Colonic mucosa (tissue), 4 donors: ENCODE measurements around the gene PACSIN2. TPM values are rescaled to one million over a fixed set of nuclear protein-coding genes. Genes with fewer than 3 reads are reported as not detected.
"Not testable (repeated sequence)": the region's sequence is repeated elsewhere in the genome, so short reads cannot be mapped to it uniquely, and the experiment has no call there.

Source experiments
- DNase-seq: peaks from one replicate; pipeline ENCODE4 v3.0.0-alpha.2; 2020
- H3K27ac ChIP-seq: fragments of 200-600 bp; one replicate; pipeline ENCODE4 v1.8.0; 2021
- H3K27me3 ChIP-seq: fragments of 200-600 bp; one replicate; pipeline ENCODE4 v1.8.0; 2021
- H3K36me3 ChIP-seq: fragments of 200-600 bp; one replicate; pipeline ENCODE4 v1.8.0; 2021
- H3K4me1 ChIP-seq: fragments of 200-600 bp; one replicate; pipeline ENCODE4 v1.8.0; 2021; ENCODE audit warnings: mild to moderate bottlenecking
- H3K4me3 ChIP-seq: fragments of 200-600 bp; one replicate; pipeline ENCODE4 v1.8.0; 2021
- H3K9ac ChIP-seq, 2 donors: one replicate each; pipeline ENCODE4 v1.7.0; 2013; ENCODE audit warnings: control low read depth in 2 of 2, low read depth in 2 of 2, low read length in 2 of 2
- H3K9me3 ChIP-seq: fragments of 200-600 bp; one replicate; pipeline ENCODE4 v1.8.0; 2021
- intact Hi-C: fragments of 100-400 bp; cut with DNase I; formaldehyde crosslinking; loops from one replicate; pipeline ENCODE4 v1.14.1; 2022
- total RNA-seq, 2 donors: library from RNA; stranded (reverse); fragmentation: NEBNext Ultra II Directional in 1 of 2; extraction: Animal tissue kit (Norgen Biotek cat#: 25700) in 1 of 2; gene quantifications; one replicate each; pipeline ENCODE4 v1.2.1, GENCODE V29; 2021
- TF ChIP-seq, protein P1 (sequence below): fragments of 200-600 bp; IDR thresholded peaks from one replicate; pipeline ENCODE4 v1.8.0; 2022; ENCODE audit warnings: antibody characterized with exemption, mild to moderate bottlenecking
- donor health status: healthy.
- donor health status: DM: no; HTN: no; CAD: no.
- donor health status: DM: no; HTN: no; CAD: no.

The PACSIN2 gene
- total RNA-seq, 2 donors from 2014 or later, result 143 to 160 TPM

DNA sequence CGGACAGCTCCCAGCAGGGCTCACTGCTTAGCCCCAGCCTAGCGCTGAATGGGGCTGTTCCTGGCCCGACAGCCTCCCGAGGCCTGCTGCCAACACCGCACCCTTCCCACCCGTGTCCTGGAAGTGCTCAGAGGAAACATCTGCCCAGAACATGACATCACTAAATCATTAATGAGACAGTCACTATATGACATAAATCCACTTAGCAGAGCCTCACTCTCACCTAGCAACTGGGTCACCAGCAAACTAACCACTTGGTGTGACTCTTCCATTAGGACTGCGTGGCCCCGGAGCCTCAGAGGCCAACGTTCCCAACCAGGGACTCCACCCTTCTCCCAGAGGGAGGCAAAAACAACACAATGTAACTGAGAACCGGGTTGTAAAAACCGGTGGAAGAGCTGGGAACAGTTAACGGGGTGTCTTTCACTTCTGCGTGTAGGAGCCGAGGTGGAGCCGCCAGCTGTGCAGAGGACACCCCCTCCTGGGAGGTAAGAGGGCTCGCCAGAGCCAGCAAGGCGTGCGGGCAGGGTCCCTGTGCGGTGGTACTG is 21.4 kb upstream of the PACSIN2 start:
- TF ChIP-seq, protein P1, sequence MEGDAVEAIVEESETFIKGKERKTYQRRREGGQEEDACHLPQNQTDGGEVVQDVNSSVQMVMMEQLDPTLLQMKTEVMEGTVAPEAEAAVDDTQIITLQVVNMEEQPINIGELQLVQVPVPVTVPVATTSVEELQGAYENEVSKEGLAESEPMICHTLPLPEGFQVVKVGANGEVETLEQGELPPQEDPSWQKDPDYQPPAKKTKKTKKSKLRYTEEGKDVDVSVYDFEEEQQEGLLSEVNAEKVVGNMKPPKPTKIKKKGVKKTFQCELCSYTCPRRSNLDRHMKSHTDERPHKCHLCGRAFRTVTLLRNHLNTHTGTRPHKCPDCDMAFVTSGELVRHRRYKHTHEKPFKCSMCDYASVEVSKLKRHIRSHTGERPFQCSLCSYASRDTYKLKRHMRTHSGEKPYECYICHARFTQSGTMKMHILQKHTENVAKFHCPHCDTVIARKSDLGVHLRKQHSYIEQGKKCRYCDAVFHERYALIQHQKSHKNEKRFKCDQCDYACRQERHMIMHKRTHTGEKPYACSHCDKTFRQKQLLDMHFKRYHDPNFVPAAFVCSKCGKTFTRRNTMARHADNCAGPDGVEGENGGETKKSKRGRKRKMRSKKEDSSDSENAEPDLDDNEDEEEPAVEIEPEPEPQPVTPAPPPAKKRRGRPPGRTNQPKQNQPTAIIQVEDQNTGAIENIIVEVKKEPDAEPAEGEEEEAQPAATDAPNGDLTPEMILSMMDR, result no peak
- no peak overlapping the region for H3K9ac ChIP-seq
- H3K4me1 ChIP-seq, result no peaks in the 10 kb centered on the region
- H3K27me3 ChIP-seq, result no peaks in the 10 kb centered on the region
- intact Hi-C loops, result no loop called here
- peak; percentile 29 for DNase-seq
- no peak overlapping the region for H3K27ac ChIP-seq
- no peaks in the 10 kb centered on the region for H3K9me3 ChIP-seq
- no peaks in the 10 kb centered on the region for H3K36me3 ChIP-seq
- no peak overlapping the region for H3K4me3 ChIP-seq

DNA sequence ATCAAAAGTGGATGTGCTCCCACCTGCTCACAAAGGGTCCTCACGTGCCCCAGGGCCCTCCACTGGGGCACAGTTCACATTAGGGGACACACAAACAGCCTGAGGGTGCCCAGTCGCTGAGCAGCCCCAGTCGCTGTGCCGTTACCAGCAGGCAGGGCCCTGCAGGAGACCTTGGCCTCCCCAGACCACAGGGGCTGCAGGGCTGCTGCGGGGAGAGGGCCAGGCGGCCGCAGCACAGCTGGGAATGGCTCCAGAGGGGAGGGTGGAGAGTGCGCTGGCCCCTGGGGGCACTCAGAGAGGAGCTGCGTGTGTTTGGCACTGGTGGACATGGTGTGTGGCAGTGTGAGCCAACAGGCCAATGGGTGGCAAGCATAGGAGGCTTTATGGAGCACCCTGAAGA is 20.3 kb upstream of the PACSIN2 start:
- Histone ChIP-seq H3K36me3 (no peaks in the 10 kb centered on the region), H3K9ac (no peak overlapping the region), H3K4me3 (no peak overlapping the region), H3K9me3 (no peaks in the 10 kb centered on the region), H3K27me3 (no peaks in the 10 kb centered on the region), H3K27ac (no peak overlapping the region), H3K4me1 (no peaks in the 10 kb centered on the region)
- intact Hi-C loops, result loop anchor here (2.0 kb wide), 1 partner anchor 166 kb away; no protein-coding TSS in a partner anchor
- DNase-seq, result no peak
- TF ChIP-seq, protein P1, result no peak

DNA sequence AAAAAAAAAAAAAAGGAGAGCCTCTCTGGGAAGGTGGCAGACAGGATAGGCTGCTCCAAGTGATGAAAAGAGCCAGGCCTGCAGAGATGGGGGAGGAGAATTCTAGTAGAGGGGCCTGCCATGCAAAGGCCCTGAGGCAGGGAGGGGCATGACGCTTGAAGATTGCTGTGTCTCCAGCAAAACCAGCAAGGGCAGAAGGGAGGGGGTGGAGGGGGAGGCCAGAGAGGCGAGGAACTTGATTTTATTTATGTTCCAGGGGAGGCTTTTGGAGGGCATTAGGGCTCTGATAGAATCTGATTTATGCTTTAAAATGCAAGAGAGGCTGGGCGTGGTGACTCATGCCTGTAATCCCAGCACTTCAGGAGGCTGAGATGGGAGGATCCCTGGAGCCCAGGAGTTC is 16.7 kb upstream of the PACSIN2 start:
- Histone ChIP-seq H3K27me3 (no peaks in the 10 kb centered on the region), H3K4me1 (no peaks in the 10 kb centered on the region), H3K36me3 (no peaks in the 10 kb centered on the region), H3K9ac (no peak overlapping the region), H3K9me3 (no peaks in the 10 kb centered on the region), H3K4me3 (no peak overlapping the region), H3K27ac (no peak overlapping the region)
- intact Hi-C loops, result no loop called here
- TF ChIP-seq, protein P1, result no peak
- DNase-seq, result no peak

DNA sequence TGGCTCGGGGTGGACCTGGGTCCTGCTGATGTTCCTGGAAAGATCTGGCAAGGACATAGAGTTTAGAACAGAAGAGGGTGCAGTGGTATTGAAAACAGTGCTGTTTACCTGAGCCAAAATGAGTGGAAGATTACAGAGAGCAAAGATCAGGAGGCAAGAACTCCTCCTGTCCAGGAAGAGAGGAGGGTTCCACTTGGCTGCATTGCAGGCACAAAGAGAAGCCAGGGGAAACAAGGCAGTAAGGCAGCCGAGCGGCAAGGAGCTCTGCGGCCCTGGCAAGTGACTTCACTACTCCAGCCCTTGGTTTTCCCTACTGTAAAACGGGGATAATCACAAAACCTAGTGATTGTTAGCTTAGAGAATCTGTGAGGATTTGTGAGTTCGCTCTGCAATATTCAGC is 3.7 kb upstream of the PACSIN2 start:
- intact Hi-C loops, result loop anchor here (10.0 kb wide), 1 partner anchor 84 kb away; no protein-coding TSS in a partner anchor
- DNase-seq, result peak; percentile 68
- H3K4me3 ChIP-seq, result no peak overlapping the region
- no peaks in the 10 kb centered on the region for H3K36me3 ChIP-seq
- peak overlapping the region; percentile 13 for H3K27ac ChIP-seq
- no peaks in the 10 kb centered on the region for H3K27me3 ChIP-seq
- TF ChIP-seq, protein P1, result no peak
- H3K9me3 ChIP-seq, result no peaks in the 10 kb centered on the region
- peaks cover 3% of the 10 kb centered on the region for H3K4me1 ChIP-seq
- H3K9ac ChIP-seq, result peak overlapping the region in 1 of 2 donors; percentile 62

DNA sequence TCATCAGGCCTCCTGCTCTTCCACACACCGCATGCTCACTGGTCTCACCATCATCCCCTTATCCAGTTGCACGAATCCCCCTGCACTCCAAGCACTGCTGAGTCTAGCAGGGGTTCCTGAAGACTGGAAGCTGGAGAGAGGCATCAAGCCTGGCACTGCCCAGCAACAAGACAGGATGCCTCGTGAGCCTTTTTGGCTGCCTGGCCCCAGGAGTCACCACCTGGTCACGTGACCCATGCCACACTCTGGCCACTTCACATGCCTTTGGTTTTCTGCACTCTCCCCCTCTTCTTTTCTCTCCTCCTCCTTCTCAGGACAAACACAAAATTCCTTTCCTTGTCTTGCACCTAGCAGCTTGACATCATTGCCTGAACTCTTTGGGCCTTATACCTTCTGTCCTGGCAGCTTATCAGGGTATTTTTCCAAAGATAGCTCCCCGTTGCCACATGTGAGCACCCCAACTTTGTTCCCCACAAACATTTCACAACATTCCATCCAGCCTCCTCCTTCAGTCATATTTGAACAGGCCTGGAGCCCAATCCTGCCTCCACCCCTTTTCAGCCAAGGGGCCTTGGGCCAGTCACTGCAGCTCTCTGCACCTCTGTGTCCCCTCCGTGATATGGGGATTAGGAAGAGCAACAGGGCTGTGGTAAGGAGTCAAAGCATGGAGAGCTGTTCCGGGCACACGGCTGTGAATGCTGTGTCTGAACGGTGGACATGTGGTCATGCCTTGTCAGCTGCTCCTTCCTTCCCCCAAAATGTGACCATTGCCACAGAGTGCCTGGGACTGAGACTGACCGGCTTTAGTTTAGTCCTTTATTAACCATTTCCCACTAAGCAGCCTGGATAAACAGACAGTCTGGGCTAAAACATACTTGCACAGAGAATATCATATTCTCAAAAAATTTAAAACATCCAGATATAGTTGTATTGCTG is 2.8 kb upstream of the PACSIN2 start:
- Histone ChIP-seq H3K4me3 (no peak overlapping the region), H3K36me3 (no peaks in the 10 kb centered on the region), H3K9ac (peak overlapping the region in 1 of 2 donors; percentile 62), H3K4me1 (peaks cover 9% of the 10 kb centered on the region), H3K9me3 (no peaks in the 10 kb centered on the region), H3K27ac (peak overlapping the region; percentile 13), H3K27me3 (no peaks in the 10 kb centered on the region)
- TF ChIP-seq, protein P1, result no peak
- DNase-seq, result no peak
- intact Hi-C loops, result loop anchor here (10.0 kb wide), 1 partner anchor 83 kb away; no protein-coding TSS in a partner anchor

DNA sequence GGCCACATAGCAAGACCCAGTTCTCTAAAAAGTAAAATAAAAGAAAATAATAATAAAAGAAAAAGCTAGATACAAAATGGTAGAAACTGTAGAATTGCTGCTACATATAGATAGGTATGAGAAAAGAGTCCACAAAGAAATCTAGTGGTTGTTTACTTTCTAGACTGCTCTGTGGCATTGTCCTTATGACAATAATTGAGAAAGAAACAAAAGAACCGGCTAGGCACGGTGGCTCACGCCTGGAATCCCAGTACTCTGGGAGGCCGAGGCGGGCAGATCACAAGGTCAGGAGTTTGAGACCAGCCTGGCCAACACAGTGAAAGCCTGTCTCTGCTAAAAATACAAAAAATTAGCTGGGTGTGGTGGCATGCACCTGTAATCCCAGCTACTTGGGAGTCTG is 1.2 kb upstream of the PACSIN2 start:
- intact Hi-C loops, result loop anchor here (10.0 kb wide), 1 partner anchor 81 kb away; no protein-coding TSS in a partner anchor
- H3K27ac ChIP-seq, H3K27me3 ChIP-seq, H3K9me3 ChIP-seq, H3K4me1 ChIP-seq, H3K36me3 ChIP-seq, H3K4me3 ChIP-seq, DNase-seq, H3K9ac ChIP-seq: not testable (repeated sequence)
